C4-2B (cell line): ENCODE results near the gene PITPNC1.

Source experiments
- H3K27ac ChIP-seq: fragments of 450-650 bp; 2 replicates; pipeline ENCODE4 v1.5.1; 2017
- CTCF ChIP-seq: fragments of 450-650 bp; conservative IDR thresholded peaks from 2 replicates; pipeline ENCODE4 v1.5.1; 2017; ENCODE audit warnings: mild to moderate bottlenecking
- ZFX ChIP-seq: fragments of 450-650 bp; IDR thresholded peaks from 2 replicates; pipeline ENCODE4 v1.6.1; 2017

The PITPNC1 gene

GRCh38 chr17:67617304-67617899 is 240.3 kb downstream of the PITPNC1 start:
- TF ChIP-seq CTCF (no peak), ZFX (no peak)
- H3K27ac ChIP-seq = no peak overlapping the region

- TF ChIP-seq CTCF = no peak
- TF ChIP-seq ZFX = no peak
- H3K27ac ChIP-seq = no peak overlapping the region
These were observed 242.5 kb downstream of the PITPNC1 start for GRCh38 chr17:67619555-67619954.

- TF ChIP-seq ZFX = no peak
- no peak for TF ChIP-seq CTCF
- H3K27ac ChIP-seq = no peak overlapping the region
These were observed 243.0 kb downstream of the PITPNC1 start for GRCh38 chr17:67620088-67620487.

GRCh38 chr17:67620636-67621035 is 243.6 kb downstream of the PITPNC1 start:
- no peak overlapping the region for H3K27ac ChIP-seq
- no peak for TF ChIP-seq ZFX
- TF ChIP-seq CTCF = no peak

GRCh38 chr17:67623767-67624166 is 246.7 kb downstream of the PITPNC1 start:
- H3K27ac ChIP-seq = no peak overlapping the region
- no peak for TF ChIP-seq CTCF

GRCh38 chr17:67624886-67625656 is 248.0 kb downstream of the PITPNC1 start:
- TF ChIP-seq ZFX = no peak
- no peak for TF ChIP-seq CTCF
- no peak overlapping the region for H3K27ac ChIP-seq

- no peak overlapping the region for H3K27ac ChIP-seq
- TF ChIP-seq ZFX (no peak), CTCF (no peak)
These were observed 248.9 kb downstream of the PITPNC1 start for GRCh38 chr17:67625971-67626370.
